Heart right ventricle (tissue), 16 donors: Measurements from ENCODE around the gene DHPS. TPM values are rescaled to one million over a fixed set of nuclear protein-coding genes. Genes with fewer than 3 reads are reported as not detected.

ENCODE experiments used
- ATAC-seq, 8 donors: fragments of 200-7000 bp; cut with Tn5 transposase; one replicate each; pipeline ENCODE4 v1.9.1; 2020; ENCODE audit warnings: mild to moderate bottlenecking in 8 of 8, moderate library complexity in 8 of 8, moderate number of reproducible peaks in 1 of 8
- DNase-seq, 2 donors: peaks; one replicate each; pipeline ENCODE4 v3.0.0-alpha.2; 2020
- H3K27ac ChIP-seq, 10 donors: fragments of 200-600 bp; sonication (generic) in 2 of 10; one replicate each; pipeline versions ENCODE4 v1.5.0 to v1.8.0; 2020 to 2022; ENCODE audit warnings: mild to moderate bottlenecking in 3 of 10
- H3K27me3 ChIP-seq, 7 donors: fragments of 200-600 bp; one replicate each; pipeline ENCODE4 v1.8.0; 2021 to 2022; ENCODE audit warnings: mild to moderate bottlenecking in 2 of 7
- H3K36me3 ChIP-seq, 9 donors: fragments of 200-600 bp; sonication (generic) in 1 of 9; one replicate each; pipeline versions ENCODE4 v1.5.0 to v1.8.0; 2020 to 2022; ENCODE audit warnings: mild to moderate bottlenecking in 2 of 9
- H3K4me1 ChIP-seq, 9 donors: fragments of 200-600 bp; sonication (generic) in 1 of 9; one replicate each; pipeline versions ENCODE4 v1.5.0 to v1.8.0; 2020 to 2022; ENCODE audit warnings: mild to moderate bottlenecking in 4 of 9
- H3K4me3 ChIP-seq, 10 donors: fragments of 200-600 bp; sonication (generic) in 2 of 10; one replicate each; pipeline versions ENCODE4 v1.5.0 to v1.8.0; 2020 to 2022; ENCODE audit warnings: mild to moderate bottlenecking in 7 of 10, moderate library complexity in 2 of 10
- H3K9me3 ChIP-seq, 11 donors: fragments of 200-600 bp in 10 of 11; sonication (generic) in 2 of 11; one replicate each; pipeline versions ENCODE4 v1.5.0 to v1.8.0; 2013 to 2022; ENCODE audit warnings: mild to moderate bottlenecking in 2 of 11, control low read depth in 1 of 11, moderate library complexity in 1 of 11
- WGBS, 2 donors: extraction: QIAGEN DNeasy Blood & Tissue Kit; methylation state at CpG; one replicate each; pipeline ENCODE4 v1.1.7; 2013; ENCODE audit warnings: inconsistent platforms in 1 of 2; 5-methylcytosine and 5-hydroxymethylcytosine counted together
- intact Hi-C, 10 donors: fragments of 100-400 bp; cut with DNase I; formaldehyde crosslinking; loops; one replicate each; pipeline versions ENCODE4 v1.11.1 to v1.14.2; 2022
- polyA plus RNA-seq, 2 donors: library from polyadenylated mRNA; stranded (reverse); fragments of 200-250 nt; gene quantifications; one replicate each; pipeline ENCODE4 v1.2.3, GENCODE V29; 2013
- total RNA-seq, 10 donors: library from RNA; stranded (reverse); fragmentation: NEBNext Ultra II Directional in 3 of 10; extraction: Animal tissue kit (Norgen Biotek cat#: 25700) in 3 of 10; gene quantifications; one replicate each; pipeline versions ENCODE4 v1.2.1 to v1.2.4, GENCODE V29; 2021 to 2023
- TF ChIP-seq, protein P1 (sequence below), 9 donors: fragments of 200-600 bp; sonication (generic) in 2 of 9; IDR thresholded peaks; one replicate each; pipeline versions ENCODE4 v1.5.0 to v1.8.0; 2021 to 2022; ENCODE audit warnings: antibody characterized with exemption in 9 of 9, mild to moderate bottlenecking in 5 of 9, moderate library complexity in 1 of 9
- donor health status: Arrhythmogenic right ventricular cardiomyopathy.
- donor health status: ischemic (EF 13 %, LVEDD 7.1; RV severe dilation, severe dysfunction).
- donor health status: healthy with polysubstance abuse.
- donor health status: DM: no; HTN: yes; CAD: no.
- donor health status: DM: no; HTN: no; CAD: no.
- donor health status: ischemic (EF 25% LVEDD 6.9; RV normal size, moderate dysfunction).
- donor health status: ischemic (EF 25% LVEDD 5.7; RV mildly dilated, moderate dysfunction).
- donor health status: healthy.
- donor health status: DM: yes; HTN: yes; CAD: no.
- donor health status: Ischemic cardiomyopathy.
- donor health status: ischemic (EF 35%, LVEDD 5.7; RV mildly dilated, moderate dysfunction).
- donor health status: nonischemic (EF 11% LVEDD 7.7; RV severe dilation, severe dysfunction).
- donor health status: DM: yes; HTN: yes; CAD: no.
- donor health status: PGD.
- donor health status: ischemic (EF 29% LVEDD 5.4; RV normal size, mild dysfunction).
- donor health status: nonischemic (EF 23%, LVEDD 6.1; RV moderate dilation, normal function).

The DHPS gene
- total and polyA plus RNA-seq, 12 donors: 43.6 to 82.2 (median 51.3) TPM

DNA sequence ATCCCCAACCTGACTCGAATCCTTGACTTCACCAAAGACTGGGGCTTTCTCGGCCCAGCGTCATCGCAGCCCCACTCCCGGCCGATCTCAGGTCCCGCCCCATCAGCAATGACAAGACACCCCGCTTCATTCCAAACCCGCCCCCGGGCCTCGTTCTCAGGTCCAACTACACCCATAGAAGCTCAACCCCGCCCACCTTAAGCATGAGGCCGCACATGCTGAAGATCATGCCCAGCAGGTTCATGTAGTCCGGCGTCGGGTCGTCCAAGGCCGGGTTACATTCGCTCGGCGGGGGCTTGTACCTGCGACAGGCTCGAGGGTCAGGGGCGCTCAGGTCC is 12.8 kb downstream of the DHPS start:
- peaks cover 17 to 55% (median 41%) of the 10 kb centered on the region in 9 donors for H3K4me1 ChIP-seq
- no peaks in the 10 kb centered on the region for H3K27me3 ChIP-seq
- peak overlapping the region; percentile 73 to 97 (median 85) for H3K4me3 ChIP-seq
- TF ChIP-seq, protein P1, sequence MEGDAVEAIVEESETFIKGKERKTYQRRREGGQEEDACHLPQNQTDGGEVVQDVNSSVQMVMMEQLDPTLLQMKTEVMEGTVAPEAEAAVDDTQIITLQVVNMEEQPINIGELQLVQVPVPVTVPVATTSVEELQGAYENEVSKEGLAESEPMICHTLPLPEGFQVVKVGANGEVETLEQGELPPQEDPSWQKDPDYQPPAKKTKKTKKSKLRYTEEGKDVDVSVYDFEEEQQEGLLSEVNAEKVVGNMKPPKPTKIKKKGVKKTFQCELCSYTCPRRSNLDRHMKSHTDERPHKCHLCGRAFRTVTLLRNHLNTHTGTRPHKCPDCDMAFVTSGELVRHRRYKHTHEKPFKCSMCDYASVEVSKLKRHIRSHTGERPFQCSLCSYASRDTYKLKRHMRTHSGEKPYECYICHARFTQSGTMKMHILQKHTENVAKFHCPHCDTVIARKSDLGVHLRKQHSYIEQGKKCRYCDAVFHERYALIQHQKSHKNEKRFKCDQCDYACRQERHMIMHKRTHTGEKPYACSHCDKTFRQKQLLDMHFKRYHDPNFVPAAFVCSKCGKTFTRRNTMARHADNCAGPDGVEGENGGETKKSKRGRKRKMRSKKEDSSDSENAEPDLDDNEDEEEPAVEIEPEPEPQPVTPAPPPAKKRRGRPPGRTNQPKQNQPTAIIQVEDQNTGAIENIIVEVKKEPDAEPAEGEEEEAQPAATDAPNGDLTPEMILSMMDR (IDR thresholded peaks at IDR 0.05): no peak
- peak in 5 of 8 donors; percentile 1 to 26 (median 10) for ATAC-seq
- intact Hi-C loops: loop anchor here in 2 of 10 donors (5.0 kb wide), 1 partner anchor 107 kb away; no protein-coding TSS in a partner anchor
- H3K9me3 ChIP-seq: no peaks in the 10 kb centered on the region
- WGBS, 2 donors: 0% methylated on average over 24 of the region's 24 CpGs
- peak overlapping the region; percentile 84 to 100 (median 96) for H3K27ac ChIP-seq
- peaks cover 0 to 48% (median 12%) of the 10 kb centered on the region in 9 donors for H3K36me3 ChIP-seq
- peak; percentile 40 to 45 for DNase-seq

DNA sequence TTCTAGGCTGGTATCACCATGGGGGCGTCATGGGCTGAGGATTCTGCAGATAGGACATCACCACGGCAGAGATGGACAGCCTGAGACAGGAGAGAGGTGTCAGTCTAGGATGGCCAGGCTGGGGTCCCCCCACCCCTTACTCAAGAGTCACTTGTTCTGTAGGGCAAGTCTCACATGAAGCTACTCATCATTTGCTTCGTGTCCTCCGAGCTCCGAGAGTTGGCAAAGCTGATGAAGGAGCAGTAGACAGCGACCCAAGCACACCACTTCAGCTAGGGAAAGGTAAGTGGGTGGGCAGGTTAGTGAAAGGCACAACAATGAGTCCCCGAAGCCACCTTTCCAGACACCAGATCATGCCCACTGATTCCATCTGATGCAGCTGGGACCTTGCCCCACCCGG is 13.3 kb downstream of the DHPS start:
- Histone ChIP-seq H3K4me1 (peaks cover 17 to 55% (median 41%) of the 10 kb centered on the region in 9 donors), H3K9me3 (no peaks in the 10 kb centered on the region), H3K27me3 (no peaks in the 10 kb centered on the region), H3K36me3 (peaks cover 0 to 48% (median 14%) of the 10 kb centered on the region in 9 donors), H3K27ac (peak overlapping the region in 7 of 10 donors; percentile 84 to 100 (median 94)), H3K4me3 (peak overlapping the region; percentile 73 to 97 (median 85))
- DNase-seq (no peak), ATAC-seq (no peak)
- WGBS, 2 donors: 68 to 72% methylated on average over 8 of the region's 8 CpGs
- TF ChIP-seq, protein P1 (IDR thresholded peaks at IDR 0.05): no peak
- intact Hi-C loops: loop anchor here in 2 of 10 donors (5.0 kb wide), 1 partner anchor 106 kb away; no protein-coding TSS in a partner anchor

DNA sequence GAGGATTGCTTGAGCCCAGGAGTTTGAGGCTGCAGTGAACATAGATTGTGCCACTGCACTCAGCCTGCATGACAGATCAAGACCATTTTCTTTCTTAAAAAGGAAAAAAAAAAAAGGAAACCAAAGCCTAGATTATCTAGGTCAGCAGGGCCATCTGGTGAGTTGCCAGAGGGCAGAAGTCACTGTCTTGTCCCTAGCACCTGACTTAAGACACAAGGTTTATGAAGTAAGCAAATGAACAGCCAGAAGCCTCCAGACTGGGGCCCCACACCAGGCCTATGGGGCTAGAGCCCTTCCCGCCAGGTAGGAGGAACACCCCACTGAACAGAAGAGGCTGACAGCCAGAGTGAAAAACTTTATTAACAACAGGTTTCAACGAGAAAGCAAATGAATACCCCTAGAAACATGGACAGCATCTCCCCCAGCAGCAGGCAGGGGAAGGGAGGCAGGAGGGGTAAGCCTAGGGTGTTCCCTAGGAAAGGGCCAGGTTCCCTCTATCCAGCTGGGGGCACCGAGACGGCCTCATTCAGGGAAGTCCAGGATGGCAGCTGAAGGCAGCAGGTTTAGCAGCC is 13.9 kb downstream of the DHPS start:
- H3K4me3 ChIP-seq: peak overlapping the region in 6 of 10 donors; percentile 78 to 93 (median 86)
- no peak overlapping the region for H3K27ac ChIP-seq
- TF ChIP-seq, protein P1 (IDR thresholded peaks at IDR 0.05): no peak
- peaks cover 17 to 55% (median 41%) of the 10 kb centered on the region in 9 donors for H3K4me1 ChIP-seq
- intact Hi-C loops: loop anchor here in 2 of 10 donors (5.0 kb wide), 1 partner anchor 106 kb away; no protein-coding TSS in a partner anchor
- DNase-seq: no peak
- H3K9me3 ChIP-seq: no peaks in the 10 kb centered on the region
- ATAC-seq: no peak
- peaks cover 0 to 48% (median 15%) of the 10 kb centered on the region in 9 donors for H3K36me3 ChIP-seq
- WGBS, 2 donors: 76 to 79% methylated on average over 4 of the region's 4 CpGs
- no peaks in the 10 kb centered on the region for H3K27me3 ChIP-seq

DNA sequence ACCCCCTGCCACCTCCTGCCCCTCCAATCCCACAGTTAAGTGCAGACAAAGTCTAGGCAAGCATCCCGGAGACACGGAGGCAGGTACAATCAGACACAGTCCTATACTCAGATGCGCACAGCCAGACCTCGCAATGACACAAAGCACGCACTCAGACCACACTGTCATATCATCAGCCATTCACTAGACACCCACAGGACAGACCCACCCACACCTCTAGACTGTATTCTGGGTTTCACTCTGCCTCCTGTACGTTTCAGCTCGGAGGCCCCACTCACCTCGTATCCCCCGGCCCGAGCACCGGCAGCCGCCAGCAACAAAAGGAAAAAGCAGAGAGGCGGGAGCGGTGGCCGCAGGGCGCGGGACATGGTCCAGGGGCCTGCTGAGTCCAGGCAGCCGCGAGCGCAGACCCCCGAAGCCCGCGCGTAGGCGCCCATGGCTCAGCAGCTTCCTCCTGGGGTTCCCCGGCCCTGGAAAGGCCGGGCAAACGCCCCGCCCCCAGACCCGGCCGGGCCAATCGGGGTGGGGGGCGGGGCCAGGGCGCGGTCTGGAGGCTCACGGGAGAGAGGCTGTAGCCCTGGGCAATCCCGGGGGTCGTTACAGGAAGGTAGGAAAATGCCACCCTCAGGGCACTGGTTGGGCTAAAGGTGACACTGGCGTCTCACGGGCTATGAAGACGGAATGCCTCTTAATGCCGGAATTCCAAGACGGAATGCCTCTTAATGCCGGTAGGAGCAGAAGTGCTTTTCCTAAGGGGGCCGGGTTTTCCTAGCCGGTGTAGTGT is 15.2 kb downstream of the DHPS start, which contains the start of the genes MAN2B1 and WDR83:
Gene MAN2B1 (minus strand): TSS at position 478 of the 784 bp plus-strand sequence. CDS start 41 bp downstream, at position 437.
Gene WDR83 (plus strand): TSS at position 543 of the 784 bp plus-strand sequence. CDS start 2,984 bp downstream, outside the sequence.
- Histone ChIP-seq H3K36me3 (peaks cover 0 to 50% (median 18%) of the 10 kb centered on the region in 9 donors), H3K4me1 (peaks cover 17 to 51% (median 41%) of the 10 kb centered on the region in 9 donors), H3K9me3 (no peaks in the 10 kb centered on the region), H3K4me3 (peak within 1 kb of the TSS; percentile 65 to 99 (median 89)), H3K27me3 (no peaks in the 10 kb centered on the region), H3K27ac (peak within 1 kb of the TSS in 9 of 10 donors; percentile 68 to 91 (median 80))
- TF ChIP-seq, protein P1 (IDR thresholded peaks at IDR 0.05): peak in 1 of 9 donors; percentile 4
- ATAC-seq: peak; percentile 83 to 90 (median 88)
- peak; percentile 76 to 78 for DNase-seq
- WGBS, 2 donors: 1% methylated on average over 46 of the region's 46 CpGs
- intact Hi-C loops: loop anchor here in 2 of 10 donors (5.0 kb wide), 1 partner anchor 104 kb away; no protein-coding TSS in a partner anchor
